ENCODE measurements around the gene LBH.

DNA sequence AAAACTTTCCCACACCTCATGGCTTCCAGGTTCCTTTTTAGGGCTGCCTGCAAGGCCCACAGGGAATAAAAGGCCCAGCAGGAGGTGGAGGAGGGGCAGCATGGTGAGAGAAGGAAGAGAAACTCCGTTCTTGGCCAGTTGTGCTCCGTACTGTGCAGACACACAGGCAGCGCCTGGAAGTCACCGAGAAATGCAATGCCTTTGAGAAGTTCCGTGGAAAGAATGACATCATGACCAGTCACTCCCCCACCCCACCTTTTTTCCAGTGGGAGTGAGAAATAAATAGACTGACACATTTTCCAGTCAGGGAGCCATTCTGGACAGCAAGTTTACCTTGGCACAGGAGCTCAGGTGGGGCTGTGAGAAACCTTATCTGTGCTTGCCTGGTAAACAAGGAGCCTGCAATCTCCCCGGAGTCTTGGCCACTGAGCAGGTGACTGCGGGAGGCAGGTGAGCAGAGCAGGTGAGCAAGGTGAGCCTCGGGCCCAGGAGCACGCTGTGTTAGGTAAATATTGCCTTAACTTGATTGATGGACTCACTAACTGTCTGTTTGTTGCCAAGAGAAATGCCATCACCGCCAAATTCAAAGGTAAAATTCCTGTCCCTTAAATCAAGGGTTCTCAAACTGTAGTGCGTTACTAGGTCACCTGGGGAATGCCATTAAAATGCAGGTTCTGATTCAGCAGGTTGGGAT is 13.5 kb upstream of the LBH start:
- TF ChIP-seq, protein P1, sequence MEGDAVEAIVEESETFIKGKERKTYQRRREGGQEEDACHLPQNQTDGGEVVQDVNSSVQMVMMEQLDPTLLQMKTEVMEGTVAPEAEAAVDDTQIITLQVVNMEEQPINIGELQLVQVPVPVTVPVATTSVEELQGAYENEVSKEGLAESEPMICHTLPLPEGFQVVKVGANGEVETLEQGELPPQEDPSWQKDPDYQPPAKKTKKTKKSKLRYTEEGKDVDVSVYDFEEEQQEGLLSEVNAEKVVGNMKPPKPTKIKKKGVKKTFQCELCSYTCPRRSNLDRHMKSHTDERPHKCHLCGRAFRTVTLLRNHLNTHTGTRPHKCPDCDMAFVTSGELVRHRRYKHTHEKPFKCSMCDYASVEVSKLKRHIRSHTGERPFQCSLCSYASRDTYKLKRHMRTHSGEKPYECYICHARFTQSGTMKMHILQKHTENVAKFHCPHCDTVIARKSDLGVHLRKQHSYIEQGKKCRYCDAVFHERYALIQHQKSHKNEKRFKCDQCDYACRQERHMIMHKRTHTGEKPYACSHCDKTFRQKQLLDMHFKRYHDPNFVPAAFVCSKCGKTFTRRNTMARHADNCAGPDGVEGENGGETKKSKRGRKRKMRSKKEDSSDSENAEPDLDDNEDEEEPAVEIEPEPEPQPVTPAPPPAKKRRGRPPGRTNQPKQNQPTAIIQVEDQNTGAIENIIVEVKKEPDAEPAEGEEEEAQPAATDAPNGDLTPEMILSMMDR (IDR thresholded peaks at IDR 0.05; ENCODE audit: insufficient read depth, low read depth, low read length), result no peak
- no peak for TF ChIP-seq EZH2 (IDR thresholded peaks at IDR 0.05; ENCODE audit: insufficient read depth, low read length)
